Measurements from ENCODE around the gene GPC3.

GPC3 gene

DNA sequence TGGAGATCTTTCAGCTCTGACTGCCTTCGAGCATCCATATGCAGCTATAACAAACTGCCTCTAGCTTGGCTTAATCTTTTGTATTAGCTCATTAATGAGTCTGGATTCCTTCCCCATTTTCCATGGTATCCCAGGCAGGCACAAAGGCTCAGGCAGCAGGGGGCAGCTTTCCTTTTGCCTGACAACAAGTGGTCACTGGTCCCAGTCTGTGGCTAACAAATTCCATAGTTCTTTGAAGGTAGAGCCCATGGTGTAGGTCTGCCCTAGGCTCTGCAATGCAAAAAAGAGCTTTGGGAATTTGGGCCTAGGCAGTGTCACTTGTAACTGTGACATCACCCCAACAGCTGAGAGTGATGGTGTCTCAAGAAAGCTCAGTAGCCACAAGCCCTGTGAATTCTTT is 335.7 kb downstream of the GPC3 start:
- H3K27ac ChIP-seq (ENCODE audit: low read depth, low read length): no peak overlapping the region
- peaks cover 12% of the 10 kb centered on the region for H3K4me1 ChIP-seq (ENCODE audit: control insufficient read depth, insufficient read depth, low read length, unreplicated experiment)
- H3K4me3 ChIP-seq (ENCODE audit: low read depth, low read length): no peak overlapping the region
- H3K27me3 ChIP-seq (ENCODE audit: insufficient read depth, low read length): no peaks in the 10 kb centered on the region
- H3K79me2 ChIP-seq (ENCODE audit: control insufficient read depth, insufficient read depth, low read length, unreplicated experiment): no peaks in the 10 kb centered on the region
- no peaks in the 10 kb centered on the region for H3K36me3 ChIP-seq (ENCODE audit: insufficient read depth, low read length)
- H2AFZ ChIP-seq (ENCODE audit: low read length, unreplicated experiment): no peak overlapping the region

DNA sequence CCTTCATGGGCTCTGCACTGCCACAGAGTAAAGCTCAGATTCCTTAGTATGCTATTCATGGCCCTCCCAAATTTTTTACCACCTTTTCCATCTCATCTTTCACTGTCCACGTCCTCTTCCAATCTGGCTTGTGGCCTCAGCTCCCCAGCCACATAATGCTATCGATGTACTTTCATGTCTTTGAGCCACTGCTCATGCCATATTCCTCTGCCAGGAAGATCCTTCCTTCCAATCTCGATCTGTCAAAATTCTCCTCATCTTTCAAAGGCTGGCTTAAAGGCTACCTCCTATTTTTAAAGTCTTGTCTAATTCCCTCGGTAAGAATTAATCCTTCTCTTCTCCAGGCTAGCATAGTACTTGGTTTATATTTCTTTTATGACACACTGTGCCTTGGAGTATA is 336.8 kb downstream of the GPC3 start:
- Histone ChIP-seq H2AFZ (ENCODE audit: low read length, unreplicated experiment) (no peak overlapping the region), H3K4me1 (ENCODE audit: control insufficient read depth, insufficient read depth, low read length, unreplicated experiment) (peaks cover 10% of the 10 kb centered on the region), H3K36me3 (ENCODE audit: insufficient read depth, low read length) (no peaks in the 10 kb centered on the region), H3K27me3 (ENCODE audit: insufficient read depth, low read length) (no peaks in the 10 kb centered on the region), H3K27ac (ENCODE audit: low read depth, low read length) (no peak overlapping the region), H3K79me2 (ENCODE audit: control insufficient read depth, insufficient read depth, low read length, unreplicated experiment) (no peaks in the 10 kb centered on the region), H3K4me3 (ENCODE audit: low read depth, low read length) (no peak overlapping the region)

GRCh38 chrX:133646719-133647116 is 338.7 kb downstream of the GPC3 start:
- peak overlapping the region; percentile 80 for H2AFZ ChIP-seq (ENCODE audit: low read length, unreplicated experiment)
- H3K4me3 ChIP-seq (ENCODE audit: low read depth, low read length): no peak overlapping the region
- H3K27me3 ChIP-seq (ENCODE audit: insufficient read depth, low read length): no peaks in the 10 kb centered on the region
- peak overlapping the region; percentile 74 for H3K27ac ChIP-seq (ENCODE audit: low read depth, low read length)
- H3K36me3 ChIP-seq (ENCODE audit: insufficient read depth, low read length): no peaks in the 10 kb centered on the region
- H3K79me2 ChIP-seq (ENCODE audit: control insufficient read depth, insufficient read depth, low read length, unreplicated experiment): no peaks in the 10 kb centered on the region
- H3K4me1 ChIP-seq (ENCODE audit: control insufficient read depth, insufficient read depth, low read length, unreplicated experiment): peaks cover 9% of the 10 kb centered on the region

- no peaks in the 10 kb centered on the region for H3K79me2 ChIP-seq (ENCODE audit: control insufficient read depth, insufficient read depth, low read length, unreplicated experiment)
- H3K4me1 ChIP-seq (ENCODE audit: control insufficient read depth, insufficient read depth, low read length, unreplicated experiment): peaks cover 9% of the 10 kb centered on the region
- H3K27ac ChIP-seq (ENCODE audit: low read depth, low read length): peak overlapping the region; percentile 74
- no peak overlapping the region for H3K4me3 ChIP-seq (ENCODE audit: low read depth, low read length)
- H3K27me3 ChIP-seq (ENCODE audit: insufficient read depth, low read length): no peaks in the 10 kb centered on the region
- H2AFZ ChIP-seq (ENCODE audit: low read length, unreplicated experiment): peak overlapping the region; percentile 91
- H3K36me3 ChIP-seq (ENCODE audit: insufficient read depth, low read length): no peaks in the 10 kb centered on the region
Measured at GRCh38 chrX:133645977-133646718, 339.2 kb downstream of the GPC3 start.

GRCh38 chrX:133645256-133645655 is 340.1 kb downstream of the GPC3 start:
- H3K4me1 ChIP-seq (ENCODE audit: control insufficient read depth, insufficient read depth, low read length, unreplicated experiment): peaks cover 9% of the 10 kb centered on the region
- H3K4me3 ChIP-seq (ENCODE audit: low read depth, low read length): peak overlapping the region; percentile 59
- H3K27ac ChIP-seq (ENCODE audit: low read depth, low read length): peak overlapping the region; percentile 74; the same call in 1 of the 2 replicates
- no peaks in the 10 kb centered on the region for H3K36me3 ChIP-seq (ENCODE audit: insufficient read depth, low read length)
- H3K27me3 ChIP-seq (ENCODE audit: insufficient read depth, low read length): no peaks in the 10 kb centered on the region
- H2AFZ ChIP-seq (ENCODE audit: low read length, unreplicated experiment): peak overlapping the region; percentile 91
- no peaks in the 10 kb centered on the region for H3K79me2 ChIP-seq (ENCODE audit: control insufficient read depth, insufficient read depth, low read length, unreplicated experiment)

- Histone ChIP-seq H3K79me2 (ENCODE audit: control insufficient read depth, insufficient read depth, low read length, unreplicated experiment) (no peaks in the 10 kb centered on the region), H3K36me3 (ENCODE audit: insufficient read depth, low read length) (no peaks in the 10 kb centered on the region), H3K4me3 (ENCODE audit: low read depth, low read length) (no peak overlapping the region), H3K27ac (ENCODE audit: low read depth, low read length) (no peak overlapping the region), H3K27me3 (ENCODE audit: insufficient read depth, low read length) (no peaks in the 10 kb centered on the region), H3K4me1 (ENCODE audit: control insufficient read depth, insufficient read depth, low read length, unreplicated experiment) (no peaks in the 10 kb centered on the region), H2AFZ (ENCODE audit: low read length, unreplicated experiment) (no peak overlapping the region)
Measured at GRCh38 chrX:133640161-133641015, 345.0 kb downstream of the GPC3 start.

DNA sequence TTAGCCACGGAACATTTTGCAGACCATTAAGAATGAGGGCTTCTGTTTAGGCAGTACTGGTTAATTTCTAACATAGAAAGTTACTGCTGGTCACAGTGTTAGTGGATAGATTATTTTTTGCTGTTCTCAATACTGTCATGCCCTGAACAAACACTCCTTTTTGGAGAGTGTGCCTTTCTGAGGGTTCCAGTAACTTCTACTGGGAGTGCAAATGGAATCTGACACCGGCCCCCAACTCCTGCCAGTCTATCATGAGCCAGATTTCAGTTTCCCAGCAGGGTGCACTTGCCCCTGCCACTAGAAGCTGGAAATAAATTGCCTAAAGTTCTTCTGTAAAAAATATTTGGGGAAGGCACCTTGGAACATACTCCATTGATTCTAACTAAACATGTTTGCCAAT is 345.7 kb downstream of the GPC3 start:
- Histone ChIP-seq H3K4me3 (ENCODE audit: low read depth, low read length) (no peak overlapping the region), H3K27ac (ENCODE audit: low read depth, low read length) (no peak overlapping the region), H3K36me3 (ENCODE audit: insufficient read depth, low read length) (no peaks in the 10 kb centered on the region), H3K4me1 (ENCODE audit: control insufficient read depth, insufficient read depth, low read length, unreplicated experiment) (no peaks in the 10 kb centered on the region), H3K79me2 (ENCODE audit: control insufficient read depth, insufficient read depth, low read length, unreplicated experiment) (no peaks in the 10 kb centered on the region), H3K27me3 (ENCODE audit: insufficient read depth, low read length) (no peaks in the 10 kb centered on the region), H2AFZ (ENCODE audit: low read length, unreplicated experiment) (no peak overlapping the region)

GRCh38 chrX:133638285-133638684 is 347.1 kb downstream of the GPC3 start:
- H2AFZ ChIP-seq (ENCODE audit: low read length, unreplicated experiment): no peak overlapping the region
- H3K36me3 ChIP-seq (ENCODE audit: insufficient read depth, low read length): no peaks in the 10 kb centered on the region
- no peaks in the 10 kb centered on the region for H3K4me1 ChIP-seq (ENCODE audit: control insufficient read depth, insufficient read depth, low read length, unreplicated experiment)
- no peak overlapping the region for H3K4me3 ChIP-seq (ENCODE audit: low read depth, low read length)
- H3K27ac ChIP-seq (ENCODE audit: low read depth, low read length): no peak overlapping the region
- no peaks in the 10 kb centered on the region for H3K27me3 ChIP-seq (ENCODE audit: insufficient read depth, low read length)
- H3K79me2 ChIP-seq (ENCODE audit: control insufficient read depth, insufficient read depth, low read length, unreplicated experiment): no peaks in the 10 kb centered on the region

- H3K36me3 ChIP-seq (ENCODE audit: insufficient read depth, low read length): no peaks in the 10 kb centered on the region
- no peaks in the 10 kb centered on the region for H3K27me3 ChIP-seq (ENCODE audit: insufficient read depth, low read length)
- H2AFZ ChIP-seq (ENCODE audit: low read length, unreplicated experiment): no peak overlapping the region
- H3K79me2 ChIP-seq (ENCODE audit: control insufficient read depth, insufficient read depth, low read length, unreplicated experiment): no peaks in the 10 kb centered on the region
- no peaks in the 10 kb centered on the region for H3K4me1 ChIP-seq (ENCODE audit: control insufficient read depth, insufficient read depth, low read length, unreplicated experiment)
- H3K27ac ChIP-seq (ENCODE audit: low read depth, low read length): no peak overlapping the region
- no peak overlapping the region for H3K4me3 ChIP-seq (ENCODE audit: low read depth, low read length)
Measured at GRCh38 chrX:133637765-133638164, 347.6 kb downstream of the GPC3 start.

DNA sequence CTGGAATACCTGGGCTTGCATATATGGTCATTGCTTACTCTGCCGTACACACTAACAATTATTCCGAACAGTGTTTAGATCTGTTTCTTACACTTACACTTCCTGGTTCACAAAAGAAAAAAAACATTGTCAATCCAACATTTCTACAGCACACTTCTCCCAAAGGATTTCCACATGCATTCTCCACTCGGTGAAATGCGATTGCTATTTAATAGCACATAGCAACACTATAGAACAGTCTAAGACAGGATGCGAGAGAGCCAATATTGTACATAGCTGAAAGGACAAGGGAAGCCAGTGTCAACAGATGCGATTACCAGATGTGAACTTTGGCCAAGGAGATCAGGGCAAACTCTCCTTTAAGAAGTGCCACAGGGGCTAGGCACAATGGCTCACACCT is 349.4 kb downstream of the GPC3 start:
- Histone ChIP-seq H2AFZ (ENCODE audit: low read length, unreplicated experiment) (no peak overlapping the region), H3K27ac (ENCODE audit: low read depth, low read length) (no peak overlapping the region), H3K4me3 (ENCODE audit: low read depth, low read length) (no peak overlapping the region), H3K79me2 (ENCODE audit: control insufficient read depth, insufficient read depth, low read length, unreplicated experiment) (no peaks in the 10 kb centered on the region), H3K4me1 (ENCODE audit: control insufficient read depth, insufficient read depth, low read length, unreplicated experiment) (no peaks in the 10 kb centered on the region), H3K36me3 (ENCODE audit: insufficient read depth, low read length) (no peaks in the 10 kb centered on the region), H3K27me3 (ENCODE audit: insufficient read depth, low read length) (no peaks in the 10 kb centered on the region)

DNA sequence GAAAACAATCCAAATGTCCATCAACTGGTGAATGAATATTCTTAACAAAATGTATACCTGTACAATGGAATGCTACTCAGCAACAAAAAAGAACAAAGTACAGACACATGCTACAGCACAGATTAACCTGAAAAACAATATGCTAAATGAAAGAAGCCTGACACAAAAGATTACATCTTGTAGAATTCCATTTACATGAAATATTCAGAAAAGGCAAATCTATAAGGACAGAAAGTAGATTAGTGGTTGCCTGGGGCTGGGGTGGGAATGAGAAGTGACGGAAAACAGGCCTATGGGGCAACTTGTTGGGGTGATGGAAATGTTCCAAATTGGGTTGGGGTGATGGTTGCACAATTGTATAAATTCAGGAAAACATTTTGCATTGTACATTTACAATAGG is 351.0 kb downstream of the GPC3 start:
- Histone ChIP-seq H3K4me1 (ENCODE audit: control insufficient read depth, insufficient read depth, low read length, unreplicated experiment) (no peaks in the 10 kb centered on the region), H3K36me3 (ENCODE audit: insufficient read depth, low read length) (no peaks in the 10 kb centered on the region), H3K79me2 (ENCODE audit: control insufficient read depth, insufficient read depth, low read length, unreplicated experiment) (no peaks in the 10 kb centered on the region), H3K4me3 (ENCODE audit: low read depth, low read length) (no peak overlapping the region), H3K27me3 (ENCODE audit: insufficient read depth, low read length) (no peaks in the 10 kb centered on the region), H3K27ac (ENCODE audit: low read depth, low read length) (no peak overlapping the region), H2AFZ (ENCODE audit: low read length, unreplicated experiment) (no peak overlapping the region)

Measured in ACC112 (cell line).